Cardiac fibroblast (primary cell): ENCODE results near the gene IFT22.
"Not testable (repeated sequence)": the region's sequence is repeated elsewhere in the genome, so short reads cannot be mapped to it uniquely, and the experiment has no call there.

ENCODE experiments used
- DNase-seq, 2 donors: peaks; one replicate each; pipeline versions ENCODE4 v3.0.0 to v3.0.0-alpha.2; 2010; ENCODE audit warnings: low read depth in 2 of 2
- H3K4me3 ChIP-seq, 2 donors: replicated peaks in 1 of 2; 1 replicate in 1 of 2; 2 replicates in 1 of 2; pipeline ENCODE4 v1.5.1; 2011; ENCODE audit warnings: low read depth in 2 of 2, low read length in 2 of 2, mild to moderate bottlenecking in 2 of 2, moderate library complexity in 1 of 2
- CTCF ChIP-seq: IDR thresholded peaks from one replicate; pipeline ENCODE4 v1.5.1; 2011; ENCODE audit warnings: low read depth, mild to moderate bottlenecking, low read length, inconsistent platforms

Gene IFT22

GRCh38 chr7:101271021-101271420, 50.6 kb downstream of the IFT22 start:
- TF ChIP-seq CTCF = no peak
- DNase-seq = no peak
- no peak overlapping the region for H3K4me3 ChIP-seq

- H3K4me3 ChIP-seq = no peak overlapping the region
- TF ChIP-seq CTCF = no peak
- DNase-seq = no peak
Measured at GRCh38 chr7:101269664-101270063, 51.9 kb downstream of the IFT22 start.

- no peak for TF ChIP-seq CTCF
- H3K4me3 ChIP-seq = no peak overlapping the region
- no peak for DNase-seq
Measured at GRCh38 chr7:101265622-101266516, 55.7 kb downstream of the IFT22 start.

GRCh38 chr7:101264102-101264706, 57.4 kb downstream of the IFT22 start:
- peak in 1 of 2 donors; percentile 53 for DNase-seq

More at GRCh38 chr7:101264102-101264706, 57.4 kb downstream of the IFT22 start:
- H3K4me3 ChIP-seq = not testable (repeated sequence)
